H1 (cell line): ENCODE measurements around the gene ARHGAP21. TPM values are rescaled to one million over a fixed set of nuclear protein-coding genes. Genes with fewer than 3 reads are reported as not detected.
A peak's percentile ranks its signal among the peaks of the same experiment; 100 is the strongest.

Experiments used
- RFX5 ChIP-seq: IDR thresholded peaks from 2 replicates; pipeline ENCODE4 v1.6.1; 2011; ENCODE audit warnings: low read depth, low read length, improper control_type of control experiment, borderline replicate concordance
- polyA plus RNA-seq, 7 experiments: library from polyadenylated mRNA; depleted of rRNA in 3 of 7; stranded (reverse) in 5 of 7; unstranded in 2 of 7; fragments of >200 nt in 5 of 7; fragments of 200-250 nt in 2 of 7; gene quantifications; 1 replicate in 5 of 7; 2 replicates in 1 of 7; 4 replicates in 1 of 7; pipeline versions ENCODE4 v1.2.1 to v1.2.3, GENCODE V29; 2011 to 2013; ENCODE audit warnings: missing spikeins in 2 of 7, mixed read lengths in 2 of 7
- total RNA-seq: library from RNA; stranded (reverse); fragmentation: NEBNext Ultra II Directional; extraction: Animal tissue kit (Norgen Biotek cat#: 25700); gene quantifications from 2 replicates; pipeline ENCODE4 v1.2.1, GENCODE V29; 2021
- TF ChIP-seq, protein P1 (sequence below), 3 experiments: IDR thresholded peaks; 1 replicate in 2 of 3; 2 replicates in 1 of 3; pipeline versions ENCODE4 v1.5.1 to v1.6.1; 2011; ENCODE audit warnings: low read length in 3 of 3, mild to moderate bottlenecking in 3 of 3, inconsistent platforms in 2 of 3, low read depth in 1 of 3, moderate library complexity in 1 of 3; ENCODE audit not compliant: insufficient read depth in 1 of 3; ENCODE audit errors: control extremely low read depth in 1 of 3

The ARHGAP21 gene
- total and polyA plus RNA-seq, 2 of the 8 experiments (the other 6 are each of a cell fraction or from before 2014, with no cell fraction given) = 14.4 to 35.3 TPM

DNA sequence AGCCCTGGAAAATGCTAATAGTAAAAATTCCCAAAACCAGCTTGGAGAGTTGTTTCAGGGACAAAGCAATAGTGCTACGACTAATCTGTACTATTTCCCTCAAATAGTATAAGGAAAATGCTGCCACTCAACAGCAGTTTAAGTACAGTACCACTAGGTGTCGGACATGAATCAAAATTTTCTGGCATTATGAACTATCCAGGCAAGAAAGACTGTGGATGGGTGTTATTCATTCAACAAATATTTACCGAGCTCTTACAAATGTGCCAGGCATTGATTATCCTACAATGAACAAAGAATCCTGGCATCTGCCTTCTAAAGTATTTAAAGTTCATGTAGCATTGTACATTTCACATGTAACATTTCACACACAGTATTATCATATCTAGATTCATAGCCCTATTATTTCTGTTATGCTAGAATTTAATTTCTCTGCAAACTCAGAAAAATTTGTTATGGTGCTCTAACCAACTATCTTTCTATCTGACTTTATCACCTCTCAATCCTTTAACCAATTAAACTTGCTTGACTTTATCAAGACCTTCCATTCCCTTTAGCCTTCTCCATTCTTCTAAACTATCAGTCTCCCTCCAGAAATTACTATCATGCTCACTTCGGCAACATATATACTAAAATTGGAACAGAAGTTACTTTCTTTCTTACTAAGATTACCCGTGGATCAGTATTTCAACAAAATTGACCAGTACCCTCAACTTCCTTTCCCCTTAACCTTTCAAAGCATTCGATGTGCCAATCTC is 80.6 kb downstream of the ARHGAP21 start (continued):
- no peak for TF ChIP-seq RFX5
- TF ChIP-seq, protein P1, sequence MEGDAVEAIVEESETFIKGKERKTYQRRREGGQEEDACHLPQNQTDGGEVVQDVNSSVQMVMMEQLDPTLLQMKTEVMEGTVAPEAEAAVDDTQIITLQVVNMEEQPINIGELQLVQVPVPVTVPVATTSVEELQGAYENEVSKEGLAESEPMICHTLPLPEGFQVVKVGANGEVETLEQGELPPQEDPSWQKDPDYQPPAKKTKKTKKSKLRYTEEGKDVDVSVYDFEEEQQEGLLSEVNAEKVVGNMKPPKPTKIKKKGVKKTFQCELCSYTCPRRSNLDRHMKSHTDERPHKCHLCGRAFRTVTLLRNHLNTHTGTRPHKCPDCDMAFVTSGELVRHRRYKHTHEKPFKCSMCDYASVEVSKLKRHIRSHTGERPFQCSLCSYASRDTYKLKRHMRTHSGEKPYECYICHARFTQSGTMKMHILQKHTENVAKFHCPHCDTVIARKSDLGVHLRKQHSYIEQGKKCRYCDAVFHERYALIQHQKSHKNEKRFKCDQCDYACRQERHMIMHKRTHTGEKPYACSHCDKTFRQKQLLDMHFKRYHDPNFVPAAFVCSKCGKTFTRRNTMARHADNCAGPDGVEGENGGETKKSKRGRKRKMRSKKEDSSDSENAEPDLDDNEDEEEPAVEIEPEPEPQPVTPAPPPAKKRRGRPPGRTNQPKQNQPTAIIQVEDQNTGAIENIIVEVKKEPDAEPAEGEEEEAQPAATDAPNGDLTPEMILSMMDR (IDR thresholded peaks at IDR 0.05; ENCODE audit: control extremely low read depth in 1 of 3, insufficient read depth in 1 of 3, low read depth in 1 of 3, low read length in 3 of 3) = peak in 2 of 3 experiments; percentile 32 to 69; a peak in 2 of 4 replicates
